NCI-H226 (cell line): ENCODE data around the gene RAMP1.
"Not testable (repeated sequence)": the region's sequence is repeated elsewhere in the genome, so short reads cannot be mapped to it uniquely, and the experiment has no call there.

Source experiments
- DNase-seq: peaks from one replicate; pipeline ENCODE4 v3.0.0-alpha.2; 2015

The RAMP1 gene

GRCh38 chr2:237863689-237864443 lies 4.4 kb downstream of the RAMP1 start:
- peak; percentile 8 for DNase-seq

GRCh38 chr2:237864444-237864931 lies 5.1 kb downstream of the RAMP1 start:
- DNase-seq: no peak

- DNase-seq: peak; percentile 96
Observed at GRCh38 chr2:237864940-237865622, 5.7 kb downstream of the RAMP1 start.

- DNase-seq: peak; percentile 50
Observed at GRCh38 chr2:237865623-237866041, 6.2 kb downstream of the RAMP1 start.

- peak; percentile 79 for DNase-seq
Observed at GRCh38 chr2:237866101-237866621, 6.7 kb downstream of the RAMP1 start.

DNA sequence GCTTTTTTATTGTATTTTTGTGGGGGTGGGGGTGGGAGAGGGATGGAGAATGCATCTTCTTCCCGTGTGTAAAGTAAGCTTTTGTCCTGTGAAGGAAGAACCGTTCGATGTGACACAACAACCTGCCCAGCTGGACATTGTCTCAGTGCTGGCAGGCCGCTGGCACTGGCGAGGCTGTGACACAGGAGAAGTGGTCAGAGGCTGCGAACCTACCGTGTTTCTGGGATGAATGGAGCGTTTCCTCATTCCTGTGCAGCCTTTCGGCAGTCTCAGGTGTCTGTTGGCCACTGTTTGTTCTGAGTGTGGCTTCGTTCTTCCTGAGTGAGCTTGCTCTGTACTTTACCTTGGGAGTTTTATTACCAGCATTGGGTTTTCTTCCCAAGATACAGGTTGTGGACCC lies 8.0 kb downstream of the RAMP1 start:
- no peak for DNase-seq

- DNase-seq: not testable (repeated sequence)
Observed at GRCh38 chr2:237868074-237868473, 8.7 kb downstream of the RAMP1 start.

DNA sequence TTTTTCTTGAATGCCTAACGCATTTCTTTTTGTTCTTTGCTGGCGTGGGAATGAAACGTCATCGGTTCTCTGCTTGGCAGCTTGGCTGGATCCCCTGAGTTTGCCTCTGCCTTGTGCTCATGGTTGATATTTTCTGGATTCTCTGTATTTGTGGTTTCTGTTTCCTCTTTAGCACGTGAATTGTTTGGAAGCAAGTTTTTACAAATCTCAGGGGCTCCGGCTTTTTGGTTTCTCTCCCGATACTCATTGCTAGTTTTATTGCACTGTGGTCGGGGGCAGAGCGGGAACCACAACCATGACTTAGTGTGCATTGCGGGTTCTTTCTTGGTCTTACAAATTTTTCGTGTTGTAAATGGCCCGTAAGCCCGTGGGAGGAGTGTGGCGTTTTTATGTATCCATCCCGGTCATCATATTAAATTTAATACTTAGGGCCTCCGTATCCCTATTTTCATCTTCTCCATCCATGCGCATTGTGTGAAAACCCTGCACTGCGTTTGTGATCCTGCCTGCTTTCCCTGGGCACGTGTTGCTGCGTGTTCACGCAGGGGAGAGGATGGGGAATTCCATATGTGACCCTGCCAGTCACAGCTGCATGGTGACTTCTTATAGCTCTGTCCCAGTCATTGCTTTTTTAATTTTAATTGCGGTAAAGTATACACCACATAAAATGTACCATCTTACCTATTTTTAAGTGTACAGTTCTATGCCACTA lies 9.4 kb downstream of the RAMP1 start:
- DNase-seq: no peak

GRCh38 chr2:237869343-237870102 lies 10.1 kb downstream of the RAMP1 start:
- no peak for DNase-seq

- DNase-seq: no peak
Observed at GRCh38 chr2:237870126-237870525, 10.7 kb downstream of the RAMP1 start.

GRCh38 chr2:237870754-237871651 lies 11.6 kb downstream of the RAMP1 start:
- no peak for DNase-seq

- no peak for DNase-seq
Observed at GRCh38 chr2:237872178-237872887, 12.9 kb downstream of the RAMP1 start.

- no peak for DNase-seq
Observed at GRCh38 chr2:237873421-237873831, 14.0 kb downstream of the RAMP1 start.

GRCh38 chr2:237873897-237874551 lies 14.6 kb downstream of the RAMP1 start:
- no peak for DNase-seq

DNA sequence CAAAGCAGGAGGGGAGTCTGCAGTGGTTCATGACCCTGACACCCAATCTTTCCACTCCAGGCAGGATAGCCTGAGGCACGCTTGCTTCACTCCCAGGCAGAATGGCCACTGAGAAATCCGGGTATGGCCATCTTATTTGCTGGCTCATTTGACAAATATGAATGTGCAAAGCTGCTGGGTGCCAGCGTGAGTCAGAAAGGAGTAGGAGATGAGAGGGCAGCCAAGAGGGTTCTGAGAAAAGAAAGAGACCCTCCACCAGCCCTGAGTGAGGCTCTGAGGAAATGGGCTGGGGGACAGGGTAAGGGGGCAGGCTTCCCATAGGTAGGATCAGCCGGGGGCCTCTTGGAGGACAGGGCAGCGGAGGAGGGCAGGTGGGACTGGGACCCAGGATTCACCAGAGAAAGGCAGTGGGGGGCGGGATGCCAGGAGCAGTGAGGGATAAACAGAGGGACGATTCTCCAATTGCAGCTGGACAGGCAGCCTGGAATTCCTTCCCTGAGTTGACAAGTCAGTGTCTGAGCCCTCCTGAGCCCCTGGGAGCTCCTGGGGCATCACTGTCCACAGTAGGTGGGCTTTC lies 15.2 kb downstream of the RAMP1 start:
- peak; percentile 90 for DNase-seq

DNA sequence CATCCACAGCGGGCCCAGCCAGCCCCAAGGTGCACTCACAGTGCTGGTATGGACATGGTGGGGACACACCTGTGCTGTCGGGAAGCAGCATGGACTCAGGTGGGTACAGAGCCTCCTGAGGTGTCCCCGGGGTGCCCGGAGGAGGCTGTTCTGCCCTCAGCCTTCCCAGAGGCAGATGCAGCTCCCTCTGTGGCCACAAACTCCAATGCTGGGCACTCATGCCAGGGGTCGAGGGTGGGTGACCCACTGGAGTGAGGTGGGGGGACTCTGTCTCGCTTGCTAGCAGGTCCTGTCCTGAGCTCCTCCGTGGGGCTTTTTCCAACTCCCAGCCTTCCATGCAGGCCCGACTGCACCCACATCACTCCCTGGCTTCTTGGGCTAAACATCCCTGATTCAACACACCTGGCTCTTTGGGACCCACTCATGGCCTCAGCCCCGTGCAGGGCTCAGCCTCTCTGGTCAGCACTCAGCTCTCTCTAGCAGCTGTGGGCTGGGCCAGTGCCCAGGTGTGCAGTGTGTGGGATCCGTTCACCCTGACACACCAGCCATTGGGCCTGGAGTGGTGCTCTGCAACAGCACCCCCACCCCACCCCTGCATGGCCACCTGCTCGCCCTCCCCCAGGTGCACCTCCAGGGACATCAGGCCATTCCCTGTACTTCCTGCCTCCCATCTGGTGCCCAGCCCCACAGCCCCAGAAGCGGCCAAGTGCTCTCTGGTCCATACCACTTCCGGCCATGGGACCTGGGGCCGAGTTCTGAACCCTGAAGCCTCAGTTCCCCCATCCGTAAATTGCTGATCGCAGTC lies 16.0 kb downstream of the RAMP1 start:
- DNase-seq: no peak

GRCh38 chr2:237876061-237876526 lies 16.7 kb downstream of the RAMP1 start:
- DNase-seq: no peak

DNA sequence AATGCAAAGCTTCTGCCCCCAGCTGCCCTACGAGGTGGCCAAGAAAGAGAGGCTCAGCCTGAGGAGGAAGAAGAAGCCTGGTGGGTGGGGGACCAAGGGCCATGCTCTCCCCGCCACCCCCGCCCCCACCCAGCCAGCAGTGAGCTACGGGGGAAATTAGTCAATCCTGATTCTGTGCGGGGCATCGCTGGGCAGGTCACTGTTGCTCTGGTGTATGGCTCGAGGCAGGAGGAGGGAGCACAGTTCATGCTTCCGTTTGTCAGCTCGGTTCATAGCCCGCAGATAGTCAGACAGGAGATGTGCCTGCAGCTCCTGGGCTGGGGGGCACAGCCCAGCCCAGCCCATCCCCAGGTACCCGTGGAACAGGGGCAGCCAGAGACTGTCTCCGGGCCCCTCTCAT lies 17.1 kb downstream of the RAMP1 start:
- DNase-seq: no peak

DNA sequence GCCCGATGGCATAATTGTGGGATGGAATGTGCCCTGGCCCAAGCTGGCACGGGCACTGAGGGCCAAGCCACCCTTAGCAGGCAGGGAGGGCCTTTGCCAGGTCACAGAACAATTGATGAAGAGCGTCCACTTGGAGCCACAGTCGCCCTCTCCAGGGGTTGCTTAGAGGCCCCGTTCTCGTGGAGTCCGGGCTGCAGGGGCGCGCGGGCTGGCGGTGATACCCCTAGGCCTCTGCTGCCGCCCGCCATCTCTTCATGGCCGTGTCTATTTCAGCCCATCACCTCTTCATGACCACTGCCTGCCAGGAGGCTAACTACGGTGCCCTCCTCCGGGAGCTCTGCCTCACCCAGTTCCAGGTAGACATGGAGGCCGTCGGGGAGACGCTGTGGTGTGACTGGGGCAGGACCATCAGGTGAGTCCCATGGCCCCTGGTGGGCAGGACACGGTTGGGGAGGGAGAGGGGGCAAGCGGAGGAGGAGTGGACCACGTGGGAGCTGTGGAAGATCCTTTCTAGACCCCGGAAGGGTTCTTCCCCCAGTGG lies 17.6 kb downstream of the RAMP1 start:
- no peak for DNase-seq
